Measurements from ENCODE around the gene EPB41L4A. TPM values are rescaled to one million over a fixed set of nuclear protein-coding genes. Genes with fewer than 3 reads are reported as not detected.

The EPB41L4A gene
- total RNA-seq, 4 donors from 2014 or later: 8.3 to 33.8 (median 21.6) TPM

GRCh38 chr5:112374356-112374755 is 44.7 kb downstream of the EPB41L4A start:
- TF ChIP-seq, protein P1, sequence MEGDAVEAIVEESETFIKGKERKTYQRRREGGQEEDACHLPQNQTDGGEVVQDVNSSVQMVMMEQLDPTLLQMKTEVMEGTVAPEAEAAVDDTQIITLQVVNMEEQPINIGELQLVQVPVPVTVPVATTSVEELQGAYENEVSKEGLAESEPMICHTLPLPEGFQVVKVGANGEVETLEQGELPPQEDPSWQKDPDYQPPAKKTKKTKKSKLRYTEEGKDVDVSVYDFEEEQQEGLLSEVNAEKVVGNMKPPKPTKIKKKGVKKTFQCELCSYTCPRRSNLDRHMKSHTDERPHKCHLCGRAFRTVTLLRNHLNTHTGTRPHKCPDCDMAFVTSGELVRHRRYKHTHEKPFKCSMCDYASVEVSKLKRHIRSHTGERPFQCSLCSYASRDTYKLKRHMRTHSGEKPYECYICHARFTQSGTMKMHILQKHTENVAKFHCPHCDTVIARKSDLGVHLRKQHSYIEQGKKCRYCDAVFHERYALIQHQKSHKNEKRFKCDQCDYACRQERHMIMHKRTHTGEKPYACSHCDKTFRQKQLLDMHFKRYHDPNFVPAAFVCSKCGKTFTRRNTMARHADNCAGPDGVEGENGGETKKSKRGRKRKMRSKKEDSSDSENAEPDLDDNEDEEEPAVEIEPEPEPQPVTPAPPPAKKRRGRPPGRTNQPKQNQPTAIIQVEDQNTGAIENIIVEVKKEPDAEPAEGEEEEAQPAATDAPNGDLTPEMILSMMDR (IDR thresholded peaks at IDR 0.05): no peak
- WGBS: 54% methylated on average over 5 of the region's 5 CpGs
- Histone ChIP-seq H3K27ac (replicated peaks in 1 of 4) (peak overlapping the region in 2 of 4 donors; percentile 41 to 46), H3K36me3 (no peaks in the 10 kb centered on the region), H3K4me1 (peaks cover 13 to 33% (median 27%) of the 10 kb centered on the region in 4 donors), H3K4me3 (no peak overlapping the region), H3K27me3 (no peaks in the 10 kb centered on the region), H3K9me3 (no peaks in the 10 kb centered on the region)
- no peak for DNase-seq (ENCODE audit: extremely low spot score)
- intact Hi-C loops (cut with DNase I): no loop called here

DNA sequence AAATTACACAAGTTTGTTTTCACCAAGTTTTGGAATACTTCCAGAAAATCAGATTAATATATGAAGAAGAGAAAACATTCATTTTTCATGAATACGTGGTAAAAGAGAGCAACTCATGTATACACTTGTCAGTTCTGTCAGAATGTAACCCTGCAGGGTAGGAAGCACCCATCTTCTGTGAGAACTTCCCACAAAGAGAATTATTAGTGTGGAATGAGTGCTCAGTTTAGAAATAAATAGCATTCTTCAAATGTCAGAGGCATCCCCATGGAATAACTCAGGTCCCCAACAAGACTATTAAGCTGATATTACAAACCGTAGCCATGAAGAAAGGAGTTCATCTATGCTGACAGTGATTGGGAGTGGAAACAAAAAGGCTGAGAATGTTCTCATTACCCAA is 45.2 kb downstream of the EPB41L4A start:
- H3K27me3 ChIP-seq: no peaks in the 10 kb centered on the region
- H3K4me1 ChIP-seq: peaks cover 13 to 36% (median 27%) of the 10 kb centered on the region in 4 donors
- TF ChIP-seq, protein P1 (IDR thresholded peaks at IDR 0.05): no peak
- intact Hi-C loops (cut with DNase I): no loop called here
- H3K36me3 ChIP-seq: no peaks in the 10 kb centered on the region
- WGBS: 23% methylated on average over 2 of the region's 2 CpGs
- no peak for DNase-seq (ENCODE audit: extremely low spot score)
- no peaks in the 10 kb centered on the region for H3K9me3 ChIP-seq
- peak overlapping the region; percentile 6 to 46 (median 38) for H3K27ac ChIP-seq (replicated peaks in 1 of 4)
- H3K4me3 ChIP-seq: no peak overlapping the region

GRCh38 chr5:112372543-112372942 is 46.5 kb downstream of the EPB41L4A start:
- Histone ChIP-seq H3K27me3 (no peaks in the 10 kb centered on the region), H3K27ac (replicated peaks in 1 of 4) (no peak overlapping the region), H3K4me1 (peaks cover 13 to 36% (median 27%) of the 10 kb centered on the region in 4 donors), H3K36me3 (no peaks in the 10 kb centered on the region), H3K4me3 (no peak overlapping the region), H3K9me3 (no peaks in the 10 kb centered on the region)
- intact Hi-C loops (cut with DNase I): no loop called here
- no peak for DNase-seq (ENCODE audit: extremely low spot score)
- TF ChIP-seq EP300 (IDR thresholded peaks at IDR 0.05) (no peak), POLR2A (IDR thresholded peaks at IDR 0.05; ENCODE audit: low read depth) (no peak), POLR2AphosphoS5 (IDR thresholded peaks at IDR 0.05) (no peak)
- TF ChIP-seq, protein P1 (IDR thresholded peaks at IDR 0.05): no peak

DNA sequence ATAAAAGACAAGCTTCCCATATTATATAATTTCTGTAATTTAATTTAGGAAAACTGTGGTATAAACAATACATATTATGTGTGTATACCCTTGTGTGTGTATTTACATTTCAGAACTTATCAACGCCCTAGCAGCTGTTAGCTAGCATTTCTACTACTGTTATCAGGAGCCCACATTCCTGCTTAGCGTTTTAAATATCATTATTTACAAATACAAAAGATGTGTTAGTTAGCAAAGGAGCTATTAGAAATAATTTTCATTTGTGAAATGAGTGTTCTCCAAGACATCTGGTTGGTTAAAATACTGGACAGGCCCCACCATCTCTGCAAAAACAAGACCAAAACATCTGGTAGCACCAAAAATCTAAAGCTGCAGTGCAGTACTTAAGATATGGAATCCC is 48.0 kb downstream of the EPB41L4A start:
- intact Hi-C loops (cut with DNase I): no loop called here
- Histone ChIP-seq H3K9me3 (no peaks in the 10 kb centered on the region), H3K36me3 (no peaks in the 10 kb centered on the region), H3K27me3 (no peaks in the 10 kb centered on the region), H3K4me1 (peaks cover 17 to 47% (median 27%) of the 10 kb centered on the region in 4 donors), H3K27ac (replicated peaks in 1 of 4) (no peak overlapping the region), H3K4me3 (no peak overlapping the region)
- TF ChIP-seq POLR2AphosphoS5 (IDR thresholded peaks at IDR 0.05) (no peak), EP300 (IDR thresholded peaks at IDR 0.05) (no peak), POLR2A (IDR thresholded peaks at IDR 0.05; ENCODE audit: low read depth) (no peak)
- DNase-seq (ENCODE audit: extremely low spot score): no peak
- 86% methylated on average over 2 of the region's 2 CpGs for WGBS

DNA sequence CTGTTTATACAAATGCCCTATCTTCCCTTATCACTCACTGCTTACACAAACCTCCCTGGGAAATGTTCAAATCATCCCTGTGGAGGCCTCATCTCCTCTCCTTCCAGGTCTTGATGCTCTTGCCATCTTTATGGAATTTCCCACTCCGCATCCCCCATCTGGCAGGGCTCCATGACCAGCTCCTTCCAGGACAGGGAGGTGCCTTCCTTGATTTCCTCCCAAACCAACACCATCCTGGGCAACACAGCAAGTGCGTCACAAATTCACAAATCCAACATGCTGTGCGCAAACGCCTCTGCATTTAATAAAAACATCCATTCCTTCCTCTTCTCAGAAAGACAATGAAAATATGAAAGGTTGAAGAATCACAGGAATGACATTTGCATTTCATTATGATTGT is 51.7 kb downstream of the EPB41L4A start:
- 100% methylated on average over 4 of the region's 4 CpGs for WGBS
- Histone ChIP-seq H3K9me3 (no peaks in the 10 kb centered on the region), H3K4me3 (no peak overlapping the region), H3K36me3 (no peaks in the 10 kb centered on the region), H3K27me3 (no peaks in the 10 kb centered on the region), H3K27ac (replicated peaks in 1 of 4) (no peak overlapping the region), H3K4me1 (peaks cover 0 to 23% (median 3%) of the 10 kb centered on the region in 4 donors)
- peak; percentile 12 to 32 for TF ChIP-seq POLR2AphosphoS5 (IDR thresholded peaks at IDR 0.05)
- TF ChIP-seq, protein P1 (IDR thresholded peaks at IDR 0.05): no peak
- no peak for TF ChIP-seq EP300 (IDR thresholded peaks at IDR 0.05)
- intact Hi-C loops (cut with DNase I): no loop called here
- DNase-seq (ENCODE audit: extremely low spot score): no peak
